CD4-positive, CD25-positive, alpha-beta regulatory T cell (primary cell): ENCODE results near the gene A3GALT2. TPM values are rescaled to one million over a fixed set of nuclear protein-coding genes. Genes with fewer than 3 reads are reported as not detected.

Source experiments
- polyA plus RNA-seq, 4 donors: library from polyadenylated mRNA; unstranded; fragments of 300-500 nt; fragmentation: Illumina TruSeq; gene quantifications; one replicate each; pipeline ENCODE4 v1.2.3, GENCODE V29; 2021
- total RNA-seq: library from RNA; stranded (reverse); gene quantifications from one replicate; pipeline ENCODE4 v1.2.3, GENCODE V29; 2022

The A3GALT2 gene
- total and polyA plus RNA-seq, 5 donors from 2014 or later, result not detected

Other genes starting within 250 kb of the A3GALT2 start
- 1.5 TPM for gene AZIN2, start 239.9 kb downstream of the A3GALT2 start, total RNA-seq
- gene AZIN2, start 239.9 kb downstream of the A3GALT2 start, polyA plus RNA-seq, result 1 to 10 TPM in 2 of 4 donors, under 1 TPM in 1, not detected in 1; 0.69 to 1.9 (median 1.2) TPM
- gene TRIM62, start 139.1 kb downstream of the A3GALT2 start, total RNA-seq, result 29.1 TPM
- 1 to 10 TPM; 5.6 to 7.5 (median 6.2) TPM for gene TRIM62, start 139.1 kb downstream of the A3GALT2 start, polyA plus RNA-seq
- gene ZNF362, start 64.6 kb downstream of the A3GALT2 start, total RNA-seq, result 20.2 TPM
- 10 to 100 TPM; 12.2 to 21.7 (median 14.0) TPM for gene ZNF362, start 64.6 kb downstream of the A3GALT2 start, polyA plus RNA-seq
- 34.8 TPM for gene PHC2, start 110.0 kb upstream of the A3GALT2 start, total RNA-seq
- 10 to 100 TPM in 3 of 4 donors, 1 to 10 TPM in 1; 9.7 to 28.2 (median 16.7) TPM for gene PHC2, start 110.0 kb upstream of the A3GALT2 start, polyA plus RNA-seq
- 0.94 TPM for gene ZSCAN20, start 151.5 kb upstream of the A3GALT2 start, total RNA-seq
- under 1 TPM in 2 of 4 donors, not detected in 2; 0.17 to 0.35 TPM for gene ZSCAN20, start 151.5 kb upstream of the A3GALT2 start, polyA plus RNA-seq